Ovary (tissue), 3 donors: ENCODE measurements around the gene BRICD5.

ENCODE experiments used
- CTCF ChIP-seq, 3 donors: fragments of 450-650 bp in 2 of 3; fragments of 200-600 bp in 1 of 3; IDR thresholded peaks; one replicate each; pipeline versions ENCODE4 v1.5.1 to v1.8.0; 2016 to 2022; ENCODE audit warnings: antibody characterized with exemption in 3 of 3, mild to moderate bottlenecking in 1 of 3
- EP300 ChIP-seq: sonication (generic); formaldehyde crosslinking; IDR thresholded peaks from one replicate; pipeline ENCODE4 v1.6.1; 2017; ENCODE audit warnings: antibody characterized with exemption
- POLR2A ChIP-seq: fragments of 450-650 bp; IDR thresholded peaks from one replicate; pipeline ENCODE4 v1.6.1; 2017; ENCODE audit warnings: antibody characterized with exemption, mild to moderate bottlenecking, moderate library complexity
- donor health status: DM: no; HTN: no; CAD: no.

DNA sequence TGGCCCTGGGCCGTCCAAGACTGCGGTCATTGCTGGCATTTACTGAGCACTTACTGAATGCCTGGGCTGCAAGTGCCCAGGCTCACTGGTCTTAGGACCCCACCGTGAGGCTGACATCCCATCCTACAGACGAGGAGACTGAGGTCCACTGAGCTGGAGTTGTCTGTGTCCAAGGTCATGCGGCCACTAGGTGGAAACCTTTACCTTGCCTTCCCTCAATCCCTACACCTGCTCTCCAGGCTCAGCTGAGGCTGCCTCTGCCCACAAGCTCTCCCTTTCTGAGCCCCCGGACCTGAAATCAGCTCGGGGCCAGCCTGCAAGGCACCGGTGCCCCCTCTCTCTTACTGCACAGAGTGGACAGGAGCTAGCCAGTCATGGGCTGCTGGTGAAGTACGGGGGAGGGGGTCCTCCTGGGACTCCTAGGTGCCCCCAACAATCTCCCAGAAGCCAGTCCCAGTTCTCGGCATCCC lies 15.8 kb downstream of the BRICD5 start:
- no peak for TF ChIP-seq POLR2A
- TF ChIP-seq CTCF (IDR thresholded peaks at IDR 0.05), result peak in 1 of 3 donors; percentile 15
- no peak for TF ChIP-seq EP300
